Measurements from ENCODE around the gene LIMCH1.
A peak's percentile ranks its signal among the peaks of the same experiment; 100 is the strongest.

The LIMCH1 gene

DNA sequence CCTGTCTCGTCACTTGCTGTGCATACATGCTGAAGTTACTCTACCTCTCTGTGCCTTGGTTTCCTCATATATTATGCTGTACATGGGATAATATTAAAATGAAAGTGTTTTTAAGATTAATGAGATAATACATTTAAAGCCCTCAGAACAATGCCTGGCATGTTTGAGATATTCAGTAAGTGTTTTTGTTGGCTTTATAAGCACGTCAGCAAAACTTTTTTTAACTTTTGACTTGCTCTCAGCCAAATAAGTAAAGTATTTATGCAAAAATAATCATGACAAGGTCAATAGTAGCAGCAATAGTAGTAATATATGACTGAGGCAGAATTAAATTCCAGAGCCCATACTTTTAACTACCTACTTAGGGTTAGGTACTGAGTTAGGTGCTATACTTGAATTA is 29.2 kb downstream of the LIMCH1 start:
- Mint-ChIP-seq H3K27me3 (ENCODE audit: low read depth, poor library complexity) (no peaks in the 10 kb centered on the region), H3K36me3 (ENCODE audit: low read depth) (no peaks in the 10 kb centered on the region), H3K27ac (no peak overlapping the region), H3K4me1 (peaks cover 12% of the 10 kb centered on the region), H3K4me3 (no peak overlapping the region), H3K9me3 (no peaks in the 10 kb centered on the region)
- TF ChIP-seq, protein P1, sequence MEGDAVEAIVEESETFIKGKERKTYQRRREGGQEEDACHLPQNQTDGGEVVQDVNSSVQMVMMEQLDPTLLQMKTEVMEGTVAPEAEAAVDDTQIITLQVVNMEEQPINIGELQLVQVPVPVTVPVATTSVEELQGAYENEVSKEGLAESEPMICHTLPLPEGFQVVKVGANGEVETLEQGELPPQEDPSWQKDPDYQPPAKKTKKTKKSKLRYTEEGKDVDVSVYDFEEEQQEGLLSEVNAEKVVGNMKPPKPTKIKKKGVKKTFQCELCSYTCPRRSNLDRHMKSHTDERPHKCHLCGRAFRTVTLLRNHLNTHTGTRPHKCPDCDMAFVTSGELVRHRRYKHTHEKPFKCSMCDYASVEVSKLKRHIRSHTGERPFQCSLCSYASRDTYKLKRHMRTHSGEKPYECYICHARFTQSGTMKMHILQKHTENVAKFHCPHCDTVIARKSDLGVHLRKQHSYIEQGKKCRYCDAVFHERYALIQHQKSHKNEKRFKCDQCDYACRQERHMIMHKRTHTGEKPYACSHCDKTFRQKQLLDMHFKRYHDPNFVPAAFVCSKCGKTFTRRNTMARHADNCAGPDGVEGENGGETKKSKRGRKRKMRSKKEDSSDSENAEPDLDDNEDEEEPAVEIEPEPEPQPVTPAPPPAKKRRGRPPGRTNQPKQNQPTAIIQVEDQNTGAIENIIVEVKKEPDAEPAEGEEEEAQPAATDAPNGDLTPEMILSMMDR (IDR thresholded peaks at IDR 0.05) = no peak
- DNase-seq = no peak

DNA sequence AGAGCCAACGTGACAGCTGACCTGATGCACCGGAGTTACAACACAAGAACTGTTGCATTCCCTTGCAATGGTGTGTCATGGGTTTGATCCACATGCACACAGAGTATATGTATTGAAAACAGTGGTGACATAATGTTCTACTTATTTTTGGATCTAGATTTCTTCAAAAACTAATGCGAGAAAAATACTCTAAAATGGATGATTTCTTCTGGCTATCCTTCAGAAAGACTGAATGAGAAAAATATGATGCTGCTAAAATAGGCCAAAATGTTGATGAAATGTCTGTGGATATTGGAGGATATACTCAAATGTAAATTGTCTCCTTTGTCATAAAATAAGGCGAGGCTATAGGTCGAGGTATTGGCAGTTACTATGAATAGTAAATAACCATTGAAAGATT is 30.4 kb downstream of the LIMCH1 start:
- no peaks in the 10 kb centered on the region for H3K36me3 Mint-ChIP-seq (ENCODE audit: low read depth)
- no peak overlapping the region for H3K27ac Mint-ChIP-seq
- H3K27me3 Mint-ChIP-seq (ENCODE audit: low read depth, poor library complexity) = no peaks in the 10 kb centered on the region
- TF ChIP-seq, protein P1 (IDR thresholded peaks at IDR 0.05) = no peak
- H3K4me3 Mint-ChIP-seq = no peak overlapping the region
- DNase-seq = no peak
- peaks cover 10% of the 10 kb centered on the region for H3K4me1 Mint-ChIP-seq
- no peaks in the 10 kb centered on the region for H3K9me3 Mint-ChIP-seq

GRCh38 chr4:41569961-41570360 is 32.0 kb downstream of the LIMCH1 start:
- Mint-ChIP-seq H3K27me3 (ENCODE audit: low read depth, poor library complexity) (no peaks in the 10 kb centered on the region), H3K27ac (no peak overlapping the region), H3K36me3 (ENCODE audit: low read depth) (no peaks in the 10 kb centered on the region), H3K9me3 (no peaks in the 10 kb centered on the region), H3K4me3 (peak overlapping the region; percentile 20), H3K4me1 (peaks cover 14% of the 10 kb centered on the region)
- TF ChIP-seq, protein P1 (IDR thresholded peaks at IDR 0.05) = no peak
- DNase-seq = no peak

DNA sequence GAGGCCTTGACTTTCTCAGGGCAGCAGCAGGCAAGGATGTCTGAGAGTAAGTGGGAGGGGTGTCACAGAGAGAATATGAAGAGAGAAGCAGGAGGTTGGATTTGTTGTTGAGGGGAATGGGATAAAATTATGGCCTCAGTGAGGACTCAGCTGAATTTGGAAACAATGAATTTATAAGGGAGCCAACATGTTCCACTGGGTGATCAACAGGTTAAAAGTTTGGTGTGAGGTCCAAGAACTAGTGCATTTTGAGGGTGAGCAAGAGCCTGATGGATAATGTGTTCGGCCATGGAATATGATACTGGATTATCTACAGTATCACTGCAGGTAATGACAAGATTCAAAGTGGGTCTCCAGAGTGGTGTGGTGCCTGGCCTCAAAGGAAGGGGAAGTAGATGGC is 33.5 kb downstream of the LIMCH1 start:
- no peaks in the 10 kb centered on the region for H3K36me3 Mint-ChIP-seq (ENCODE audit: low read depth)
- H3K9me3 Mint-ChIP-seq = no peaks in the 10 kb centered on the region
- TF ChIP-seq, protein P1 (IDR thresholded peaks at IDR 0.05) = no peak
- peaks cover 17% of the 10 kb centered on the region for H3K4me1 Mint-ChIP-seq
- no peaks in the 10 kb centered on the region for H3K27me3 Mint-ChIP-seq (ENCODE audit: low read depth, poor library complexity)
- no peak for DNase-seq
- no peak overlapping the region for H3K27ac Mint-ChIP-seq
- H3K4me3 Mint-ChIP-seq = no peak overlapping the region

DNA sequence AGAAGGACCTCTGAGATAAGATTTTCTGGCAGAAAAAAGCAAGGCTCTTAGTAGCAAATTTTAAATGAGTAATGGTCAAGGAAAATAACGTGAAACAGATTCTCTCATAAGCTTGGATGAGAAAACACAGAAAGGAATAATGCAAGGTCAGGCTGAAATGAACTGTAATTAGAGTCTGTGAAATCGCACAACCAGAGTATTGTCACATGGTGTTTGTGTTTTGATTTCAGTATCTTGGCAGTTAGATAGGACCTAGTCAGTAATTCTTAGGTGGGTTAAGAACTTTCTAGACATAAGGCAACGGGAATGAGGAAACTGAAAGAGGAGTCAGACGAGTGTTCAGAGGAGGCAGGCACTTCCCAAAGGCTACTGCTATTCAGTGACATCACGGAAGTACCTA is 34.6 kb downstream of the LIMCH1 start:
- Mint-ChIP-seq H3K27me3 (ENCODE audit: low read depth, poor library complexity) (no peaks in the 10 kb centered on the region), H3K36me3 (ENCODE audit: low read depth) (no peaks in the 10 kb centered on the region), H3K4me3 (no peak overlapping the region), H3K27ac (peak overlapping the region; percentile 61), H3K4me1 (peaks cover 20% of the 10 kb centered on the region), H3K9me3 (no peaks in the 10 kb centered on the region)
- TF ChIP-seq, protein P1 (IDR thresholded peaks at IDR 0.05) = no peak
- no peak for DNase-seq

GRCh38 chr4:41572956-41573355 is 35.0 kb downstream of the LIMCH1 start:
- H3K36me3 Mint-ChIP-seq (ENCODE audit: low read depth) = peaks cover 4% of the 10 kb centered on the region
- peaks cover 3% of the 10 kb centered on the region for H3K9me3 Mint-ChIP-seq
- TF ChIP-seq, protein P1 (IDR thresholded peaks at IDR 0.05) = no peak
- H3K4me1 Mint-ChIP-seq = peaks cover 20% of the 10 kb centered on the region
- no peak for DNase-seq
- H3K27me3 Mint-ChIP-seq (ENCODE audit: low read depth, poor library complexity) = no peaks in the 10 kb centered on the region
- peak overlapping the region; percentile 61 for H3K27ac Mint-ChIP-seq
- H3K4me3 Mint-ChIP-seq = no peak overlapping the region
